ENCODE measurements around the gene PTPN4. TPM values are rescaled to one million over a fixed set of nuclear protein-coding genes. Genes with fewer than 3 reads are reported as not detected.

PTPN4 gene
- total and polyA plus RNA-seq, 9 of the 15 experiments (the other 6 are each of a cell fraction or from before 2014, with no cell fraction given) = 5.0 to 32.8 (median 27.3) TPM

DNA sequence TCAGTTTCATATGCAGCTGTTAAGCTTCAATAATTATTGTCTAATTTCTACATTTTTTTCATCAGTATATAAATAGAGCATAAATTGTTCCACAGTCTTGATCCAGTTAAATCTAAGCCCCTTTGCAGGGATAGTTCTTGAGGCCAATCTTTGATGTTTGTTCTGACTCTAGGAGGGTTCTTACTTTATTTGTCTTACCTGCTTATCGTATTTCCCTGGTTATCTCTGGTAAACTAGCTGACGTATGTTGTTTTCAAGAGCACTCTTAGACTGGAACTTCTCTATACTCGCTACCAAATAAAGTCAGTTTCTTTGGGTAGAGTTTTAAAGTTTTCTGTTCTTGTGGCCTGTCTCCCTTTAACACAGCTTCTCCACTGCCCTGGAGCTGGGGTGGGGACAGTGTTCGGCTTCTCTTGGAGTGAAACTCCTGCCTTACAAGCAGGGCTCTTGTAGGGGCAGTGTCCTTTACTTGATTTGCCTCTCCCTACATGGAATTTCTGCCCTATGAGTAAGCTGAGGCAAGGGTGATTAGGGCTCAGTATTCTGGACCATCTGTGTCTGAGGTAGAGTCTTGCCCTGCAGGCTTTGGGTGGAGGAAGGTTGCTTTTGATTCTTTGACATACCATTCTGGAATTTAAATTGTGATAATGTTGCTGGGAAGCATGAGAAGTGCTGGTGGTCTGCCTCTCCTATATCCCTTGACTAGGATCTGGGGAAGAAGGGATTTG is 90.3 kb downstream of the PTPN4 start:
- Histone ChIP-seq H3K36me3 (ENCODE audit: control insufficient read depth, insufficient read depth, low read length) (no peaks in the 10 kb centered on the region), H4K20me1 (replicated peaks; ENCODE audit: control insufficient read depth, insufficient read depth, low read length) (no peaks in the 10 kb centered on the region), H3K9me1 (ENCODE audit: control insufficient read depth, insufficient read depth, low read length) (no peaks in the 10 kb centered on the region), H3K4me3 (no peak overlapping the region), H3K27me3 (ENCODE audit: control insufficient read depth in 2 of 2, insufficient read depth in 2 of 2, low read length in 2 of 2) (no peaks in the 10 kb centered on the region), H3K9me3 (replicated peaks; ENCODE audit: control insufficient read depth, insufficient read depth, low read depth, low read length) (peaks cover 5% of the 10 kb centered on the region; the same call in 1 of the 2 replicates), H3K9ac (ENCODE audit: insufficient read depth in 1 of 2, low read depth in 2 of 2, low read length in 2 of 2) (no peak overlapping the region), H3K4me2 (ENCODE audit: insufficient read depth, low read length) (no peak overlapping the region), H2AFZ (ENCODE audit: low read depth, low read length) (no peak overlapping the region), H3K27ac (ENCODE audit: extremely low read depth, low read depth, low read length) (no peak overlapping the region), H3K4me1 (replicated peaks in 1 of 2; ENCODE audit: control insufficient read depth in 2 of 2, insufficient read depth in 2 of 2, low read length in 2 of 2) (no peaks in the 10 kb centered on the region), H3K79me2 (ENCODE audit: control insufficient read depth, insufficient read depth, low read length) (peaks cover 15% of the 10 kb centered on the region; the same call in 2 of the 3 replicates)
- no peak for ATAC-seq
- POLR2A ChIA-PET = no interaction called here
- 86% methylated on average over 4 of the region's 4 CpGs for WGBS (ENCODE audit: insufficient coverage, low coverage, missing lambda C conversion rate)
- intact Hi-C loops (cut with micrococcal nuclease) = no loop called here
- in situ Hi-C loops (cut with MboI) = no loop called here
- CTCF ChIA-PET (ENCODE audit: low intra/inter-chr PET ratio) = no interaction called here
- no peak for FAIRE-seq
- BruUV-seq (replicated peaks) = no TSS peak
- no peak for DNase-seq (ENCODE audit: extremely low read depth in 1 of 4, low spot score in 3 of 4)
- TF ChIP-seq ARHGAP35 (IDR thresholded peaks at IDR 0.05; ENCODE audit: partially characterized antibody) = no peak
- TF ChIP-seq, protein P1, sequence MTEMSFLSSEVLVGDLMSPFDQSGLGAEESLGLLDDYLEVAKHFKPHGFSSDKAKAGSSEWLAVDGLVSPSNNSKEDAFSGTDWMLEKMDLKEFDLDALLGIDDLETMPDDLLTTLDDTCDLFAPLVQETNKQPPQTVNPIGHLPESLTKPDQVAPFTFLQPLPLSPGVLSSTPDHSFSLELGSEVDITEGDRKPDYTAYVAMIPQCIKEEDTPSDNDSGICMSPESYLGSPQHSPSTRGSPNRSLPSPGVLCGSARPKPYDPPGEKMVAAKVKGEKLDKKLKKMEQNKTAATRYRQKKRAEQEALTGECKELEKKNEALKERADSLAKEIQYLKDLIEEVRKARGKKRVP (CRISPR knock-in tag; IDR thresholded peaks at IDR 0.05) = no peak
- no peak for TF ChIP-seq YY1 (IDR thresholded peaks at IDR 0.05; ENCODE audit: borderline replicate concordance in 1 of 3, control insufficient read depth in 1 of 3, extremely low read depth in 1 of 3, insufficient read depth in 3 of 3, insufficient read length in 1 of 3, insufficient replicate concordance in 2 of 3, low read depth in 1 of 3, low read length in 2 of 3)
- TF ChIP-seq, protein P2, sequence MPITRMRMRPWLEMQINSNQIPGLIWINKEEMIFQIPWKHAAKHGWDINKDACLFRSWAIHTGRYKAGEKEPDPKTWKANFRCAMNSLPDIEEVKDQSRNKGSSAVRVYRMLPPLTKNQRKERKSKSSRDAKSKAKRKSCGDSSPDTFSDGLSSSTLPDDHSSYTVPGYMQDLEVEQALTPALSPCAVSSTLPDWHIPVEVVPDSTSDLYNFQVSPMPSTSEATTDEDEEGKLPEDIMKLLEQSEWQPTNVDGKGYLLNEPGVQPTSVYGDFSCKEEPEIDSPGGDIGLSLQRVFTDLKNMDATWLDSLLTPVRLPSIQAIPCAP (CRISPR knock-in tag; IDR thresholded peaks at IDR 0.05; ENCODE audit: borderline replicate concordance) = no peak
- no peak for TF ChIP-seq ATF7 (IDR thresholded peaks at IDR 0.05)
- TF ChIP-seq RB1 (IDR thresholded peaks at IDR 0.05; ENCODE audit: low read depth) = no peak
- TF ChIP-seq HMG20B (CRISPR knock-in tag; IDR thresholded peaks at IDR 0.05) = no peak
- no peak for TF ChIP-seq ZNF717 (CRISPR knock-in tag; IDR thresholded peaks at IDR 0.05)
- no peak for TF ChIP-seq MYBL2 (IDR thresholded peaks at IDR 0.05; ENCODE audit: low read depth)
- no peak for TF ChIP-seq MYBL2 (CRISPR knock-in tag; IDR thresholded peaks at IDR 0.05; ENCODE audit: borderline replicate concordance)
- TF ChIP-seq RUNX1 (IDR thresholded peaks at IDR 0.05; ENCODE audit: low read depth) = no peak
- no peak for TF ChIP-seq SNRNP70 (optimal IDR thresholded peaks at IDR 0.05; ENCODE audit: low read depth, low read length)
- TF ChIP-seq TAF9B (IDR thresholded peaks at IDR 0.05; ENCODE audit: partially characterized antibody) = no peak
- TF ChIP-seq, protein P3, sequence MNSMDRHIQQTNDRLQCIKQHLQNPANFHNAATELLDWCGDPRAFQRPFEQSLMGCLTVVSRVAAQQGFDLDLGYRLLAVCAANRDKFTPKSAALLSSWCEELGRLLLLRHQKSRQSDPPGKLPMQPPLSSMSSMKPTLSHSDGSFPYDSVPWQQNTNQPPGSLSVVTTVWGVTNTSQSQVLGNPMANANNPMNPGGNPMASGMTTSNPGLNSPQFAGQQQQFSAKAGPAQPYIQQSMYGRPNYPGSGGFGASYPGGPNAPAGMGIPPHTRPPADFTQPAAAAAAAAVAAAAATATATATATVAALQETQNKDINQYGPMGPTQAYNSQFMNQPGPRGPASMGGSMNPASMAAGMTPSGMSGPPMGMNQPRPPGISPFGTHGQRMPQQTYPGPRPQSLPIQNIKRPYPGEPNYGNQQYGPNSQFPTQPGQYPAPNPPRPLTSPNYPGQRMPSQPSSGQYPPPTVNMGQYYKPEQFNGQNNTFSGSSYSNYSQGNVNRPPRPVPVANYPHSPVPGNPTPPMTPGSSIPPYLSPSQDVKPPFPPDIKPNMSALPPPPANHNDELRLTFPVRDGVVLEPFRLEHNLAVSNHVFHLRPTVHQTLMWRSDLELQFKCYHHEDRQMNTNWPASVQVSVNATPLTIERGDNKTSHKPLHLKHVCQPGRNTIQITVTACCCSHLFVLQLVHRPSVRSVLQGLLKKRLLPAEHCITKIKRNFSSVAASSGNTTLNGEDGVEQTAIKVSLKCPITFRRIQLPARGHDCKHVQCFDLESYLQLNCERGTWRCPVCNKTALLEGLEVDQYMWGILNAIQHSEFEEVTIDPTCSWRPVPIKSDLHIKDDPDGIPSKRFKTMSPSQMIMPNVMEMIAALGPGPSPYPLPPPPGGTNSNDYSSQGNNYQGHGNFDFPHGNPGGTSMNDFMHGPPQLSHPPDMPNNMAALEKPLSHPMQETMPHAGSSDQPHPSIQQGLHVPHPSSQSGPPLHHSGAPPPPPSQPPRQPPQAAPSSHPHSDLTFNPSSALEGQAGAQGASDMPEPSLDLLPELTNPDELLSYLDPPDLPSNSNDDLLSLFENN (IDR thresholded peaks at IDR 0.05; ENCODE audit: low read depth in 2 of 2, low read length in 2 of 2) = no peak
- TF ChIP-seq, protein P4, sequence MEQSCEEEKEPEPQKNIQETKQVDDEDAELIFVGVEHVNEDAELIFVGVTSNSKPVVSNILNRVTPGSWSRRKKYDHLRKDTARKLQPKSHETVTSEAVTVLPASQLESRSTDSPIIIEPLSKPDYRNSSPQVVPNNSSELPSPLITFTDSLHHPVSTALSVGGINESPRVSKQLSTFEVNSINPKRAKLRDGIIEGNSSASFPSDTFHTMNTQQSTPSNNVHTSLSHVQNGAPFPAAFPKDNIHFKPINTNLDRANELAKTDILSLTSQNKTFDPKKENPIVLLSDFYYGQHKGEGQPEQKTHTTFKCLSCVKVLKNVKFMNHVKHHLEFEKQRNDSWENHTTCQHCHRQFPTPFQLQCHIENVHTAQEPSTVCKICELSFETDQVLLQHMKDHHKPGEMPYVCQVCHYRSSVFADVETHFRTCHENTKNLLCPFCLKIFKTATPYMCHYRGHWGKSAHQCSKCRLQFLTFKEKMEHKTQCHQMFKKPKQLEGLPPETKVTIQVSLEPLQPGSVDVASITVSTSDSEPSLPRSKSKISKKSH (CRISPR knock-in tag; IDR thresholded peaks at IDR 0.05) = no peak

All from K562 (cell line).